Uterus (tissue), 4 donors: ENCODE results near the gene DYNLT2B. TPM values are rescaled to one million over a fixed set of nuclear protein-coding genes. Genes with fewer than 3 reads are reported as not detected.

ENCODE experiments used
- DNase-seq, 2 donors: peaks; one replicate each; pipeline ENCODE4 v3.0.0-alpha.2; 2019 to 2020
- H3K27ac ChIP-seq, 2 donors: fragments of 200-600 bp; sonication (generic); 1 replicate in 1 of 2; 2 replicates in 1 of 2; pipeline ENCODE4 v1.5.1; 2016 to 2018
- H3K27me3 ChIP-seq, 2 donors: fragments of 200-600 bp; sonication (generic); one replicate each; pipeline ENCODE4 v1.5.1; 2018 to 2019; ENCODE audit warnings: control low read depth in 1 of 2
- H3K36me3 ChIP-seq, 2 donors: fragments of 200-600 bp; sonication (generic); one replicate each; pipeline ENCODE4 v1.5.1; 2019; ENCODE audit warnings: control low read depth in 1 of 2
- H3K4me1 ChIP-seq, 2 donors: fragments of 200-600 bp; sonication (generic); one replicate each; pipeline ENCODE4 v1.5.1; 2018 to 2019; ENCODE audit warnings: control low read depth in 1 of 2
- H3K4me3 ChIP-seq, 2 donors: fragments of 200-600 bp; sonication (generic); 1 replicate in 1 of 2; 2 replicates in 1 of 2; pipeline ENCODE4 v1.5.1; 2018 to 2019; ENCODE audit warnings: mild to moderate bottlenecking in 1 of 2
- H3K9me3 ChIP-seq, 2 donors: fragments of 200-600 bp; sonication (generic); one replicate each; pipeline ENCODE4 v1.5.1; 2019; ENCODE audit warnings: control low read depth in 1 of 2
- CTCF ChIP-seq, 4 experiments: fragments of 200-600 bp in 2 of 4; fragments of 450-650 bp in 2 of 4; sonication (generic) in 2 of 4; IDR thresholded peaks; one replicate each; pipeline ENCODE4 v1.5.1; 2016 to 2019; ENCODE audit warnings: antibody characterized with exemption in 4 of 4, mild to moderate bottlenecking in 2 of 4, moderate library complexity in 1 of 4
- POLR2A ChIP-seq, 2 donors: fragments of 450-650 bp; IDR thresholded peaks; one replicate each; pipeline ENCODE4 v1.6.1; 2016; ENCODE audit warnings: antibody characterized with exemption in 2 of 2, mild to moderate bottlenecking in 1 of 2, moderate library complexity in 1 of 2
- intact Hi-C: fragments of 100-400 bp; cut with DNase I; formaldehyde crosslinking; loops from one replicate; pipeline ENCODE4 v1.15.1; 2023; ENCODE audit warnings: low total_unique reads
- total RNA-seq, 4 donors: library from RNA; depleted of rRNA in 3 of 4; stranded (reverse); fragments of >200 nt in 3 of 4; gene quantifications; one replicate each; pipeline versions ENCODE4 v1.1.0 to v1.2.4, GENCODE V29; 2014 to 2023
- donor health status: DM: yes; HTN: yes; CAD: no.

DYNLT2B gene
- total RNA-seq, 4 donors from 2014 or later: 1.3 to 12.0 (median 7.3) TPM; not detected in 1

- no peak for DNase-seq
- Histone ChIP-seq H3K4me3 (no peak overlapping the region), H3K27me3 (no peaks in the 10 kb centered on the region), H3K27ac (no peak overlapping the region), H3K4me1 (no peaks in the 10 kb centered on the region), H3K36me3 (no peaks in the 10 kb centered on the region), H3K9me3 (no peaks in the 10 kb centered on the region)
- TF ChIP-seq CTCF (IDR thresholded peaks at IDR 0.05): no peak
- TF ChIP-seq POLR2A (IDR thresholded peaks at IDR 0.05): no peak
- intact Hi-C loops: no loop called here
These were observed 14.1 kb upstream of the DYNLT2B start for GRCh38 chr3:196332168-196332567.

GRCh38 chr3:196327405-196327804 is 9.4 kb upstream of the DYNLT2B start:
- H3K9me3 ChIP-seq: no peaks in the 10 kb centered on the region
- TF ChIP-seq CTCF (IDR thresholded peaks at IDR 0.05) (no peak), POLR2A (IDR thresholded peaks at IDR 0.05) (no peak)
- no peaks in the 10 kb centered on the region for H3K36me3 ChIP-seq
- intact Hi-C loops: no loop called here
- H3K4me1 ChIP-seq: no peaks in the 10 kb centered on the region
- no peak for DNase-seq
- no peaks in the 10 kb centered on the region for H3K27me3 ChIP-seq
- H3K27ac ChIP-seq: no peak overlapping the region
- H3K4me3 ChIP-seq: no peak overlapping the region

GRCh38 chr3:196326936-196327335 is 8.9 kb upstream of the DYNLT2B start:
- TF ChIP-seq CTCF (IDR thresholded peaks at IDR 0.05) (no peak), POLR2A (IDR thresholded peaks at IDR 0.05) (no peak)
- H3K36me3 ChIP-seq: no peaks in the 10 kb centered on the region
- H3K9me3 ChIP-seq: no peaks in the 10 kb centered on the region
- H3K27ac ChIP-seq: no peak overlapping the region
- no peaks in the 10 kb centered on the region for H3K27me3 ChIP-seq
- H3K4me1 ChIP-seq: no peaks in the 10 kb centered on the region
- intact Hi-C loops: no loop called here
- no peak for DNase-seq
- H3K4me3 ChIP-seq: no peak overlapping the region

GRCh38 chr3:196323691-196324090 is 5.7 kb upstream of the DYNLT2B start:
- Histone ChIP-seq H3K4me1 (no peaks in the 10 kb centered on the region), H3K4me3 (no peak overlapping the region), H3K27me3 (no peaks in the 10 kb centered on the region), H3K36me3 (no peaks in the 10 kb centered on the region), H3K9me3 (no peaks in the 10 kb centered on the region), H3K27ac (no peak overlapping the region)
- no peak for DNase-seq
- TF ChIP-seq POLR2A (IDR thresholded peaks at IDR 0.05) (no peak), CTCF (IDR thresholded peaks at IDR 0.05) (no peak)
- intact Hi-C loops: no loop called here

GRCh38 chr3:196323016-196323415 is 5.0 kb upstream of the DYNLT2B start:
- Histone ChIP-seq H3K36me3 (no peaks in the 10 kb centered on the region), H3K4me3 (no peak overlapping the region), H3K27ac (no peak overlapping the region), H3K9me3 (no peaks in the 10 kb centered on the region), H3K4me1 (no peaks in the 10 kb centered on the region), H3K27me3 (no peaks in the 10 kb centered on the region)
- DNase-seq: no peak
- intact Hi-C loops: no loop called here
- TF ChIP-seq POLR2A (IDR thresholded peaks at IDR 0.05): no peak
- no peak for TF ChIP-seq CTCF (IDR thresholded peaks at IDR 0.05)
